ENCODE results near the gene HAX1. TPM values are rescaled to one million over a fixed set of nuclear protein-coding genes. Genes with fewer than 3 reads are reported as not detected.
"Not testable (repeated sequence)": the region's sequence is repeated elsewhere in the genome, so short reads cannot be mapped to it uniquely, and the experiment has no call there.

Gene HAX1
- polyA plus RNA-seq: 10 to 100 TPM; 78.3 to 90.0 TPM

DNA sequence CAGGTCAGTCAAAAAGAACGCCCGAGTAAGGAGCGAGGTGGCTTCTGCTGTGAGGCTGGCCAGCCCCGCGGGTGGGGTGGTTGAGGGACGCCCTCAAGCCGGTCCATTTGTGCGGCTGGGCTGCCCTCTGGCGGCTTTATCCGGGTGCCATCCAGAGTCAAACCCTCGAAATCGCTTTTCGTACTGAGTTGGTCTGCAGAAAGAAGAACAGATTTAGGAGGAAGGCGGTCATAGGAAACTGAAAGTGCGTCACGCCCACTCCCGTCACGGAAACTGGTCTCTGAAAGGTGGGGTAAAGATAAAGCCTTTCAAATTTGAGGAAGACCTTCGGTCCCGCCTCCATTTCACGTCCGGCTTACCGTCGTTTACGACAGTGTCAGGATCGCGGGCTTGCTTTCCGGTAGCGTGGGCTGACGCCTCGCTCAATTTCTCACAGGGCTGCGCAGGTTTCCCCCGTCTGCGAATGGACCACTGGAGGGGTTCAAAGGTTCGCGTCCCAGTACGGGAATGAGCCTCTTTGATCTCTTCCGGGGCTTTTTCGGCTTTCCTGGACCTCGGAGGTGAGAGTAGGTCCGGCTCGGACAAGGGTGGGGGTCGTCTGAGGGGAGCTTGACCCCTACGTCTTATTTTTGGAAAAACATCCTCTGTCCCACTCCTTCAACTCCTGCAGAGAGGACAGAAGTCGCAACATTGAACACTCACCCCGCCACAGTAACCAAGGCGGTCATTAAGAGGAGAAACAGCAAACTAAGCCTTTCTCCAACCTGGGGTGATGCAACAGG, at the start of gene HAX1:
Gene HAX1, plus strand, starts transcription at position 413 of the 782 bp plus-strand sequence. Its CDS starts 95 bp downstream, at position 508.
- 0 to 1% methylated on average over 47 of the region's 47 CpGs for WGBS, 2 donors
- Histone ChIP-seq H3K4me1 (ENCODE audit: control insufficient read depth in 2 of 2, insufficient read depth in 2 of 2, low read length in 1 of 2) (no peaks in the 10 kb centered on the region), H3K27me3 (ENCODE audit: control insufficient read depth in 1 of 2, insufficient read depth in 2 of 2, low read length in 2 of 2) (no peaks in the 10 kb centered on the region), H3K9me3 (ENCODE audit: control insufficient read depth in 2 of 2, insufficient read depth in 1 of 2, low read depth in 1 of 2, low read length in 1 of 2) (no peaks in the 10 kb centered on the region), H3K36me3 (ENCODE audit: control insufficient read depth in 2 of 2, insufficient read depth in 2 of 2, low read length in 1 of 2) (peaks cover 12 to 17% of the 10 kb centered on the region in 2 donors), H3K27ac (ENCODE audit: low read depth in 2 of 2, low read length in 1 of 2) (peak within 1 kb of the TSS; percentile 92 to 96), H3K4me3 (ENCODE audit: low read depth in 1 of 2, low read length in 2 of 2) (peak within 1 kb of the TSS; percentile 63 to 84)

GRCh38 chr1:154222918-154223317, 49.5 kb upstream of the HAX1 start:
- no peaks in the 10 kb centered on the region for H3K36me3 ChIP-seq (ENCODE audit: control insufficient read depth in 2 of 2, insufficient read depth in 2 of 2, low read length in 1 of 2)
- H3K4me1 ChIP-seq (ENCODE audit: control insufficient read depth in 2 of 2, insufficient read depth in 2 of 2, low read length in 1 of 2): peaks cover 0 to 2% of the 10 kb centered on the region in 2 donors
- H3K27ac ChIP-seq (ENCODE audit: low read depth in 2 of 2, low read length in 1 of 2): no peak overlapping the region
- no peaks in the 10 kb centered on the region for H3K9me3 ChIP-seq (ENCODE audit: control insufficient read depth in 2 of 2, insufficient read depth in 1 of 2, low read depth in 1 of 2, low read length in 1 of 2)
- no peak overlapping the region for H3K4me3 ChIP-seq (ENCODE audit: low read depth in 1 of 2, low read length in 2 of 2)
- no peaks in the 10 kb centered on the region for H3K27me3 ChIP-seq (ENCODE audit: control insufficient read depth in 1 of 2, insufficient read depth in 2 of 2, low read length in 2 of 2)
- 77 to 89% methylated on average over 1 of the region's 1 CpG for WGBS, 2 donors

GRCh38 chr1:154223621-154224020, 48.8 kb upstream of the HAX1 start:
- 40 to 43% methylated on average over 2 of the region's 2 CpGs for WGBS, 2 donors
- H3K4me1 ChIP-seq (ENCODE audit: control insufficient read depth in 2 of 2, insufficient read depth in 2 of 2, low read length in 1 of 2): peaks cover 0 to 2% of the 10 kb centered on the region in 2 donors
- no peak overlapping the region for H3K4me3 ChIP-seq (ENCODE audit: low read depth in 1 of 2, low read length in 2 of 2)
- H3K36me3 ChIP-seq (ENCODE audit: control insufficient read depth in 2 of 2, insufficient read depth in 2 of 2, low read length in 1 of 2): peaks cover 0 to 2% of the 10 kb centered on the region in 2 donors
- no peak overlapping the region for H3K27ac ChIP-seq (ENCODE audit: low read depth in 2 of 2, low read length in 1 of 2)
- H3K9me3 ChIP-seq (ENCODE audit: control insufficient read depth in 2 of 2, insufficient read depth in 1 of 2, low read depth in 1 of 2, low read length in 1 of 2): no peaks in the 10 kb centered on the region
- no peaks in the 10 kb centered on the region for H3K27me3 ChIP-seq (ENCODE audit: control insufficient read depth in 1 of 2, insufficient read depth in 2 of 2, low read length in 2 of 2)

DNA sequence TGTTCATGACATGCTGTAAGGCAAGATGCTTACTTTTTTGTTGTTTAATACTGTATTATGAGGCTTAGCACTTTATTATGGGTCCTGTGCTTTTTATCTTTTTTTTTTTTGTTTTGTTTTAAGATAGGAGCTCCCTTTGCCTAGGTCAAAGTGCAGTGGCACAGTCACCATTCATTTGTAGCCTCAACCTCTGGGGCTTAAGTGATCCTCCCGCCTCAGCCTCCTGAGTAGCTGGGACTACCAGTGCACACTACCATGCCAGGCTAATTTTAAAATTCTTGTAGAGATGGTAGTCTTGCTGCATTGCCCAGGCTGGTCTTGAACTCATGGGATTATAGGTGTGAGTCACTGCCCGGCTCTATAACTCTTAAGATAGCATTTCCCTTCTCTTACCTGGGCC, 47.1 kb upstream of the HAX1 start:
- Histone ChIP-seq H3K9me3 (ENCODE audit: control insufficient read depth in 2 of 2, insufficient read depth in 1 of 2, low read depth in 1 of 2, low read length in 1 of 2) (no peaks in the 10 kb centered on the region), H3K27ac (ENCODE audit: low read depth in 2 of 2, low read length in 1 of 2) (no peak overlapping the region), H3K36me3 (ENCODE audit: control insufficient read depth in 2 of 2, insufficient read depth in 2 of 2, low read length in 1 of 2) (peaks cover 0 to 2% of the 10 kb centered on the region in 2 donors), H3K27me3 (ENCODE audit: control insufficient read depth in 1 of 2, insufficient read depth in 2 of 2, low read length in 2 of 2) (no peaks in the 10 kb centered on the region), H3K4me1 (ENCODE audit: control insufficient read depth in 2 of 2, insufficient read depth in 2 of 2, low read length in 1 of 2) (no peaks in the 10 kb centered on the region), H3K4me3 (ENCODE audit: low read depth in 1 of 2, low read length in 2 of 2) (no peak overlapping the region)
- 95 to 96% methylated on average over 2 of the region's 2 CpGs for WGBS, 2 donors

DNA sequence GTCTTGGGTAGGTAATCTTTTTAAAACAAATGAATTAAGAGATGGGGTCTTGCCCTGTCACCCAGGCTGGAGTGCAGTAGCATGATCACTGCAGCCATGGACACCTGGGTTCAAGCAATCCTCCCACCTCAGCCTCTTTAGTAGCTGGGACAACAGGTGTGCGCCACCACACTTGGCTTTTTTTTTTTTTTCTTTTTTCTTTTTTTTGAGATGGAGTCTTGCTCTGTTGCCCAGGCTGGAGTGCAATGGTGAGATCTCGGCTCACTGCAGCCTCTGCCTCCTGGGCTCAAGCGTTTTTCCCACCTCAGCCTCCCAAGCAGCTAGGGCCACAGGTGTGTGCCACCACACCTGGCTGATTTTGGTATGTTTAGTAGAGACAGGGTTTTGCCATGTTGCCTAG, 41.3 kb upstream of the HAX1 start:
- H3K4me1 ChIP-seq (ENCODE audit: control insufficient read depth in 2 of 2, insufficient read depth in 2 of 2, low read length in 1 of 2); H3K27ac ChIP-seq (ENCODE audit: low read depth in 2 of 2, low read length in 1 of 2); H3K27me3 ChIP-seq (ENCODE audit: control insufficient read depth in 1 of 2, insufficient read depth in 2 of 2, low read length in 2 of 2); H3K4me3 ChIP-seq (ENCODE audit: low read depth in 1 of 2, low read length in 2 of 2); H3K9me3 ChIP-seq (ENCODE audit: control insufficient read depth in 2 of 2, insufficient read depth in 1 of 2, low read depth in 1 of 2, low read length in 1 of 2): not testable (repeated sequence)
- H3K36me3 ChIP-seq (ENCODE audit: control insufficient read depth in 2 of 2, insufficient read depth in 2 of 2, low read length in 1 of 2): peaks cover 10 to 16% of the 10 kb centered on the region in 2 donors
- 95 to 99% methylated on average over 3 of the region's 3 CpGs for WGBS, 2 donors

GRCh38 chr1:154233127-154233526, 39.3 kb upstream of the HAX1 start:
- peaks cover 13 to 22% of the 10 kb centered on the region in 2 donors for H3K36me3 ChIP-seq (ENCODE audit: control insufficient read depth in 2 of 2, insufficient read depth in 2 of 2, low read length in 1 of 2)
- not testable (repeated sequence) for H3K4me1 ChIP-seq (ENCODE audit: control insufficient read depth in 2 of 2, insufficient read depth in 2 of 2, low read length in 1 of 2); H3K27ac ChIP-seq (ENCODE audit: low read depth in 2 of 2, low read length in 1 of 2); H3K4me3 ChIP-seq (ENCODE audit: low read depth in 1 of 2, low read length in 2 of 2); H3K9me3 ChIP-seq (ENCODE audit: control insufficient read depth in 2 of 2, insufficient read depth in 1 of 2, low read depth in 1 of 2, low read length in 1 of 2); H3K27me3 ChIP-seq (ENCODE audit: control insufficient read depth in 1 of 2, insufficient read depth in 2 of 2, low read length in 2 of 2)
- 94 to 95% methylated on average over 12 of the region's 12 CpGs for WGBS, 2 donors

GRCh38 chr1:154236855-154237254, 35.6 kb upstream of the HAX1 start:
- WGBS, 2 donors: 87 to 90% methylated on average over 4 of the region's 4 CpGs
- Histone ChIP-seq H3K36me3 (ENCODE audit: control insufficient read depth in 2 of 2, insufficient read depth in 2 of 2, low read length in 1 of 2) (peaks cover 16 to 21% of the 10 kb centered on the region in 2 donors), H3K27ac (ENCODE audit: low read depth in 2 of 2, low read length in 1 of 2) (no peak overlapping the region), H3K4me3 (ENCODE audit: low read depth in 1 of 2, low read length in 2 of 2) (no peak overlapping the region), H3K9me3 (ENCODE audit: control insufficient read depth in 2 of 2, insufficient read depth in 1 of 2, low read depth in 1 of 2, low read length in 1 of 2) (no peaks in the 10 kb centered on the region), H3K4me1 (ENCODE audit: control insufficient read depth in 2 of 2, insufficient read depth in 2 of 2, low read length in 1 of 2) (no peaks in the 10 kb centered on the region), H3K27me3 (ENCODE audit: control insufficient read depth in 1 of 2, insufficient read depth in 2 of 2, low read length in 2 of 2) (no peaks in the 10 kb centered on the region)

DNA sequence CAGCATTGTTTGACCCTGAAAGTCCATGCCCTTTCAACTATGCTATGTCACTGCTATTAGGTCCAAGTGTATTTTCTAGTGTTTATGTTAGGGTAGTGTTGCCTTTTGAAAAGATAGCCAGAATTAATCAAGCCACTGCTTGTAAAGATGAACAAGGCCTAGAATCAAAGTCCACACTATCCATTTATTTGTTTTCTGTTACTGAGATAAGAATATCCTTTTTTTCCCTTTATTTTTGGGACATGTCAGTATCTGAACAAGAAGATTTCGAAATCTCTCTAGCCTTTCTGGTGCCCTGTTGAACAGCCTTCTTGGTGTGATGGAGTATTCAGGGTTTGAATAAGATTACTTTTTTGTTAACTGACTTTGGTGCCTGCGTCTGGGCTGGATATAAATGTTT, 35.0 kb upstream of the HAX1 start:
- Histone ChIP-seq H3K36me3 (ENCODE audit: control insufficient read depth in 2 of 2, insufficient read depth in 2 of 2, low read length in 1 of 2) (peaks cover 16 to 22% of the 10 kb centered on the region in 2 donors), H3K27ac (ENCODE audit: low read depth in 2 of 2, low read length in 1 of 2) (no peak overlapping the region), H3K4me3 (ENCODE audit: low read depth in 1 of 2, low read length in 2 of 2) (no peak overlapping the region), H3K27me3 (ENCODE audit: control insufficient read depth in 1 of 2, insufficient read depth in 2 of 2, low read length in 2 of 2) (no peaks in the 10 kb centered on the region), H3K9me3 (ENCODE audit: control insufficient read depth in 2 of 2, insufficient read depth in 1 of 2, low read depth in 1 of 2, low read length in 1 of 2) (no peaks in the 10 kb centered on the region), H3K4me1 (ENCODE audit: control insufficient read depth in 2 of 2, insufficient read depth in 2 of 2, low read length in 1 of 2) (no peaks in the 10 kb centered on the region)
- 93 to 96% methylated on average over 2 of the region's 2 CpGs for WGBS, 2 donors

DNA sequence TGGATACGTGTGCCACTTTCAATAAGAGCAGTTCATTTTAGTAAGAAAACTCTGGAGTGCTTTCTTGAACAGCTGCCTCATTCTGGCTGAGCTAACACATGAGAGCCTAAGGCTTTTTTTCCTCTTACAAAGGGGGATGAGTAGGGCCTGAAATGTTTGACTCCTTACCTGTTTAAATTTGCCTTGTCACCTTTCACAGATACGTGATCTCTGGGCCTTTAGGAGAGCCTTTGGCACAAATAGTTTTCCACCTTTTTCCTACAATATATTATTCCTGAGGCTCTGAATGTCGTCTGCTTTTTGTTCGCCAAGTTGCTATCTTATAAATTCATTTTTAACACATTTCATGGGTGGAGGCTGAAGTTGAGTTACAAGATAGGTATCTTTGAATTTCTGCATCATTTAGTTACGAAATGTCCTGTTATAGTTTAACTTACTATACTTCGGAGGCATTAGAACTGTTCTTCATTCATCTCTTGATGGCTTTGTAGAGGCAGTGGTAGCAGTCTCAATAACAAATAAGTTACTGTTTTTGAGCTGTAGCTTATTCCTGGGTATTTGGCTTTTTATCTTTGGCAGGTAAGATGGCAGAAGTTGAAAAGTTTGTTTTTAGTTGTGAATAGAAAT, 34.4 kb upstream of the HAX1 start:
- no peak overlapping the region for H3K4me3 ChIP-seq (ENCODE audit: low read depth in 1 of 2, low read length in 2 of 2)
- no peaks in the 10 kb centered on the region for H3K9me3 ChIP-seq (ENCODE audit: control insufficient read depth in 2 of 2, insufficient read depth in 1 of 2, low read depth in 1 of 2, low read length in 1 of 2)
- H3K27me3 ChIP-seq (ENCODE audit: control insufficient read depth in 1 of 2, insufficient read depth in 2 of 2, low read length in 2 of 2): no peaks in the 10 kb centered on the region
- no peaks in the 10 kb centered on the region for H3K4me1 ChIP-seq (ENCODE audit: control insufficient read depth in 2 of 2, insufficient read depth in 2 of 2, low read length in 1 of 2)
- peaks cover 14 to 22% of the 10 kb centered on the region in 2 donors for H3K36me3 ChIP-seq (ENCODE audit: control insufficient read depth in 2 of 2, insufficient read depth in 2 of 2, low read length in 1 of 2)
- WGBS, 2 donors: 89 to 93% methylated on average over 6 of the region's 6 CpGs
- H3K27ac ChIP-seq (ENCODE audit: low read depth in 2 of 2, low read length in 1 of 2): no peak overlapping the region
